H9 (cell line): ENCODE data around the gene CILP2. TPM values are rescaled to one million over a fixed set of nuclear protein-coding genes. Genes with fewer than 3 reads are reported as not detected.

ENCODE experiments used
- DNase-seq: peaks from one replicate; pipeline ENCODE4 v3.0.0-alpha.2; 2017
- H2AFZ ChIP-seq: one replicate; pipeline ENCODE4 v1.6.1; 2013; ENCODE audit warnings: mild to moderate bottlenecking, low read length, control low read depth, moderate library complexity
- H2AK5ac ChIP-seq: 2 replicates; pipeline ENCODE4 v1.6.1; 2013; ENCODE audit warnings: low read length, control low read depth, mixed read lengths; ENCODE audit not compliant: insufficient read length
- H2BK120ac ChIP-seq: one replicate; pipeline ENCODE4 v1.6.1; 2013; ENCODE audit warnings: low read depth, mild to moderate bottlenecking, low read length, control low read depth, inconsistent platforms; ENCODE audit not compliant: poor library complexity, severe bottlenecking
- H2BK12ac ChIP-seq: 2 replicates; pipeline ENCODE4 v1.6.1; 2013; ENCODE audit warnings: low read length, control low read depth, mixed read lengths, low read depth; ENCODE audit not compliant: insufficient read length
- H2BK15ac ChIP-seq: 2 replicates; pipeline ENCODE4 v1.6.1; 2013; ENCODE audit warnings: low read depth, low read length, control low read depth
- H2BK20ac ChIP-seq: one replicate; pipeline ENCODE4 v1.6.1; 2013; ENCODE audit warnings: low read depth, mild to moderate bottlenecking, low read length, control low read depth, inconsistent platforms; ENCODE audit not compliant: poor library complexity, severe bottlenecking
- H2BK5ac ChIP-seq: 2 replicates; pipeline ENCODE4 v1.6.1; 2013; ENCODE audit warnings: low read length, control low read depth, mixed read lengths; ENCODE audit not compliant: insufficient read length
- H3K14ac ChIP-seq: 2 replicates; pipeline ENCODE4 v1.6.1; 2013; ENCODE audit warnings: low read length, control low read depth; ENCODE audit not compliant: insufficient read depth
- H3K18ac ChIP-seq: 2 replicates; pipeline ENCODE4 v1.6.1; 2013; ENCODE audit warnings: low read depth, mild to moderate bottlenecking, mixed read lengths, low read length, control low read depth; ENCODE audit not compliant: insufficient read length
- H3K23ac ChIP-seq: 2 replicates; pipeline ENCODE4 v1.6.1; 2013; ENCODE audit warnings: low read length, control low read depth, mixed read lengths, low read depth; ENCODE audit not compliant: insufficient read length
- H3K23me2 ChIP-seq: 2 replicates; pipeline ENCODE4 v1.6.1; 2013; ENCODE audit warnings: low read depth, mild to moderate bottlenecking, mixed read lengths, low read length, control low read depth; ENCODE audit not compliant: insufficient read length, poor library complexity, severe bottlenecking
- H3K27ac ChIP-seq: 2 replicates; pipeline ENCODE4 v1.5.1; 2013; ENCODE audit warnings: low read length, control low read depth, mixed read lengths, low read depth; ENCODE audit not compliant: insufficient read length
- H3K27me3 ChIP-seq: 2 replicates; pipeline ENCODE4 v1.6.1; 2013; ENCODE audit warnings: low read length, control low read depth, inconsistent platforms; ENCODE audit not compliant: insufficient read depth
- H3K4ac ChIP-seq: 2 replicates; pipeline ENCODE4 v1.6.1; 2013; ENCODE audit warnings: low read depth, mild to moderate bottlenecking, control low read depth, inconsistent platforms, low read length, moderate library complexity
- H3K4me1 ChIP-seq: 2 replicates; pipeline ENCODE4 v1.6.1; 2013; ENCODE audit warnings: low read length, control low read depth, inconsistent platforms; ENCODE audit not compliant: insufficient read depth
- H3K4me2 ChIP-seq: 2 replicates; pipeline ENCODE4 v1.6.1; 2013; ENCODE audit warnings: low read length, control low read depth, mixed read lengths; ENCODE audit not compliant: insufficient read length, insufficient read depth
- H3K56ac ChIP-seq: 2 replicates; pipeline ENCODE4 v1.6.1; 2013; ENCODE audit warnings: low read depth, mild to moderate bottlenecking, mixed read lengths, low read length, control low read depth; ENCODE audit not compliant: insufficient read length
- H3K79me1 ChIP-seq: 2 replicates; pipeline ENCODE4 v1.6.1; 2013; ENCODE audit warnings: low read depth, mild to moderate bottlenecking, moderate library complexity, low read length, control low read depth, inconsistent platforms; ENCODE audit not compliant: insufficient read depth, poor library complexity, severe bottlenecking
- H3K79me2 ChIP-seq: 2 replicates; pipeline ENCODE4 v1.6.1; 2013; ENCODE audit warnings: low read length, control low read depth, inconsistent platforms; ENCODE audit not compliant: insufficient read depth
- H3K9ac ChIP-seq: 2 replicates; pipeline ENCODE4 v1.6.1; 2013; ENCODE audit warnings: low read length, control low read depth, mixed read lengths; ENCODE audit not compliant: insufficient read length; ENCODE audit errors: extremely low read depth
- H3K9me3 ChIP-seq: one replicate; pipeline ENCODE4 v1.6.1; 2013; ENCODE audit warnings: low read depth, low read length, inconsistent platforms; ENCODE audit not compliant: control insufficient read depth
- H3T11ph ChIP-seq: one replicate; pipeline ENCODE4 v1.6.1; 2013; ENCODE audit warnings: mild to moderate bottlenecking, low read length, control low read depth, inconsistent platforms
- H4K20me1 ChIP-seq: one replicate; pipeline ENCODE4 v1.6.1; 2013; ENCODE audit not compliant: control insufficient read depth, insufficient read length, insufficient read depth
- H4K5ac ChIP-seq: 2 replicates; pipeline ENCODE4 v1.6.1; 2013; ENCODE audit warnings: low read depth, mild to moderate bottlenecking, mixed read lengths, low read length, control low read depth; ENCODE audit not compliant: insufficient read length
- H4K8ac ChIP-seq: replicated peaks from 2 replicates; pipeline ENCODE4 v1.6.1; 2013; ENCODE audit warnings: low read length, control low read depth, mixed read lengths, low read depth; ENCODE audit not compliant: insufficient read length
- H4K91ac ChIP-seq: 2 replicates; pipeline ENCODE4 v1.6.1; 2013; ENCODE audit warnings: low read depth, mild to moderate bottlenecking, moderate library complexity, mixed read lengths, low read length, control low read depth; ENCODE audit not compliant: insufficient read length
- H3K27ac Mint-ChIP-seq, 3 experiments: 2 replicates in 2 of 3; 3 replicates in 1 of 3; pipeline ENCODE4 v1.8.0; 2020 to 2021; ENCODE audit warnings: mixed read lengths in 3 of 3, mild to moderate bottlenecking in 1 of 3, moderate library complexity in 1 of 3
- H3K27me3 Mint-ChIP-seq: 2 replicates; pipeline ENCODE4 v1.8.0; 2021; ENCODE audit warnings: low read depth, mild to moderate bottlenecking, moderate library complexity, mixed read lengths
- H3K36me3 Mint-ChIP-seq, 3 experiments: 2 replicates in 2 of 3; 3 replicates in 1 of 3; pipeline ENCODE4 v1.8.0; 2020 to 2021; ENCODE audit warnings: low read depth in 3 of 3, mixed read lengths in 3 of 3; ENCODE audit not compliant: insufficient read depth in 1 of 3
- H3K4me1 Mint-ChIP-seq, 2 experiments: 2 replicates each; pipeline ENCODE4 v1.8.0; 2020; ENCODE audit warnings: mixed read lengths in 2 of 2
- H3K4me3 Mint-ChIP-seq, 2 experiments: 2 replicates in 1 of 2; 3 replicates in 1 of 2; pipeline ENCODE4 v1.8.0; 2020 to 2021; ENCODE audit warnings: mild to moderate bottlenecking in 2 of 2, mixed read lengths in 2 of 2, moderate library complexity in 1 of 2
- H3K9me3 Mint-ChIP-seq, 2 experiments: 2 replicates in 1 of 2; 3 replicates in 1 of 2; pipeline ENCODE4 v1.8.0; 2020; ENCODE audit warnings: mild to moderate bottlenecking in 2 of 2, mixed read lengths in 2 of 2, moderate library complexity in 1 of 2
- CTCF ChIP-seq: fragments of 200-600 bp; sonication (generic); conservative IDR thresholded peaks from 3 replicates; pipeline ENCODE4 v1.8.0; 2021; ENCODE audit warnings: antibody characterized with exemption, mild to moderate bottlenecking
- WGBS: extraction: QIAGEN DNeasy Blood & Tissue Kit; methylation state at CpG from one replicate; pipeline ENCODE4 v1.1.7; 2013; ENCODE audit warnings: missing lambda C conversion rate, low lambda C conversion rate, mixed read lengths; ENCODE audit not compliant: insufficient read length; ENCODE audit errors: extremely low coverage; 5-methylcytosine and 5-hydroxymethylcytosine counted together
- total RNA-seq: library from RNA; stranded (reverse); gene quantifications from 2 replicates; pipeline ENCODE4 v1.2.1, GENCODE V29; 2021

The CILP2 gene
- total RNA-seq, 1 experiment from 2014 or later, result 6.4 TPM

GRCh38 chr19:19517235-19517619, 20.8 kb upstream of the CILP2 start:
- no peak overlapping the region for H2AK5ac ChIP-seq
- H3K56ac ChIP-seq, result no peak overlapping the region
- Mint-ChIP-seq H3K27me3 (no peaks in the 10 kb centered on the region), H3K4me1 (peaks cover 6 to 8% of the 10 kb centered on the region in 2 experiments), H3K36me3 (peaks cover 10 to 33% (median 24%) of the 10 kb centered on the region in 3 experiments), H3K9me3 (peaks cover 3 to 4% of the 10 kb centered on the region in 2 experiments; a peak in 3 of 5 replicates), H3K27ac (no peak overlapping the region), H3K4me3 (peak overlapping the region; percentile 91 to 94)
- no peak overlapping the region for H2BK15ac ChIP-seq
- H3K79me2 ChIP-seq, result peaks cover 11% of the 10 kb centered on the region; the same call in 1 of the 2 replicates
- H4K91ac ChIP-seq, result no peak overlapping the region
- 100% methylated on average over 1 of the region's 10 CpGs for WGBS
- peaks cover 7% of the 10 kb centered on the region for H3K79me1 ChIP-seq
- no peak overlapping the region for H3T11ph ChIP-seq
- H3K27me3 ChIP-seq, result no peaks in the 10 kb centered on the region
- no peaks in the 10 kb centered on the region for H3K4me1 ChIP-seq
- no peak for TF ChIP-seq CTCF
- H4K8ac ChIP-seq, result no peak overlapping the region
- no peak overlapping the region for H3K18ac ChIP-seq
- no peak overlapping the region for H3K4ac ChIP-seq
- no peak overlapping the region for H2AFZ ChIP-seq
- no peak overlapping the region for H3K14ac ChIP-seq
- no peak overlapping the region for H3K27ac ChIP-seq
- DNase-seq, result no peak
- H3K4me2 ChIP-seq, result peak overlapping the region; percentile 26
- H2BK120ac ChIP-seq, result no peak overlapping the region
- H4K20me1 ChIP-seq, result no peaks in the 10 kb centered on the region
- no peak overlapping the region for H2BK12ac ChIP-seq
- no peak overlapping the region for H3K23ac ChIP-seq
- peaks cover 5% of the 10 kb centered on the region for H3K23me2 ChIP-seq
- H3K9ac ChIP-seq, result no peak overlapping the region
- H2BK20ac ChIP-seq, result no peak overlapping the region
- no peak overlapping the region for H2BK5ac ChIP-seq
- H3K9me3 ChIP-seq, result peaks cover 5% of the 10 kb centered on the region
- no peak overlapping the region for H4K5ac ChIP-seq
